Endothelial cell of umbilical vein (primary cell): Measurements from ENCODE around the gene DDIT4. TPM values are rescaled to one million over a fixed set of nuclear protein-coding genes. Genes with fewer than 3 reads are reported as not detected.

ENCODE experiments used
- BruUV-seq: library from RNA; stranded (reverse); fragments of 400-500 nt; replicated peaks from 2 replicates; lab custom pipeline; 2021; lab: Mats Ljungman, UMichigan
- CTCF ChIA-PET: fragments of 300-600, 350-600 bp; sonication (Branson Sonifier 250); formaldehyde crosslinking; loops from one replicate; lab custom pipeline; 2021; ENCODE audit warnings: antibody characterized with exemption, inconsistent platforms; lab: Charles Lee
- POLR2A ChIA-PET: fragments of 300-600, 350-600 bp; sonication (Branson Sonifier 250); formaldehyde crosslinking; loops from one replicate; lab custom pipeline; 2021; ENCODE audit warnings: antibody characterized with exemption, inconsistent platforms; lab: Charles Lee
- DNase-seq: peaks from one replicate; pipeline ENCODE4 v3.0.0-alpha.2; 2011; ENCODE audit warnings: low read depth, low spot score
- FAIRE-seq: peaks from 2 replicates; lab custom pipeline; 2011; peaks lifted over from hg19 to GRCh38; lab: Jason Lieb, UNC
- H2AFZ ChIP-seq: 2 replicates; pipeline ENCODE4 v1.6.0; 2012; ENCODE audit warnings: low read depth, low read length, control low read depth, inconsistent platforms
- H3K27ac ChIP-seq: 2 replicates; pipeline ENCODE4 v1.5.1; 2011; ENCODE audit warnings: low read depth, mild to moderate bottlenecking, control low read depth, low read length, moderate library complexity; ENCODE audit not compliant: insufficient read depth
- H3K27me3 ChIP-seq, 2 experiments: 2 replicates each; pipeline versions ENCODE4 v1.6.0 to v1.6.1; 2011; ENCODE audit warnings: low read length in 2 of 2, mixed read lengths in 1 of 2; ENCODE audit not compliant: control insufficient read depth in 2 of 2, insufficient read depth in 2 of 2
- H3K36me3 ChIP-seq, 2 experiments: 2 replicates in 1 of 2; 3 replicates in 1 of 2; pipeline ENCODE4 v1.5.1; 2011; ENCODE audit warnings: low read length in 2 of 2, mild to moderate bottlenecking in 1 of 2, moderate library complexity in 1 of 2; ENCODE audit not compliant: control insufficient read depth in 2 of 2, insufficient read depth in 2 of 2; ENCODE audit errors: extremely low read depth in 1 of 2
- H3K4me1 ChIP-seq: 3 replicates; pipeline ENCODE4 v1.5.1; 2011; ENCODE audit warnings: mild to moderate bottlenecking, low read length; ENCODE audit not compliant: control insufficient read depth, insufficient read depth; ENCODE audit errors: extremely low read depth
- H3K4me2 ChIP-seq: 2 replicates; pipeline ENCODE4 v1.6.1; 2011; ENCODE audit warnings: low read length, control low read depth, mixed read lengths; ENCODE audit not compliant: insufficient read depth
- H3K4me3 ChIP-seq, 3 experiments: fragments of 200-600 bp in 1 of 3; sonication (generic), shearing (Covaris generic) in 1 of 3; replicated peaks in 1 of 3; 2 replicates each; pipeline ENCODE4 v1.5.1; 2011 to 2016; ENCODE audit warnings: control low read depth in 3 of 3, low read length in 3 of 3, mild to moderate bottlenecking in 2 of 3, inconsistent platforms in 1 of 3, low read depth in 1 of 3, moderate library complexity in 1 of 3; ENCODE audit not compliant: insufficient read depth in 1 of 3
- H3K79me2 ChIP-seq: 2 replicates; pipeline ENCODE4 v1.6.0; 2012; ENCODE audit warnings: low read length, inconsistent platforms; ENCODE audit not compliant: control insufficient read depth, insufficient read depth
- H3K9ac ChIP-seq: replicated peaks from 2 replicates; pipeline ENCODE3; 2011; ENCODE audit warnings: low read length, control low read depth; ENCODE audit not compliant: insufficient read depth; ENCODE audit errors: extremely low read depth
- H3K9me1 ChIP-seq: replicated peaks from 3 replicates; pipeline ENCODE4 v1.6.0; 2011; ENCODE audit warnings: mild to moderate bottlenecking, low read length; ENCODE audit not compliant: control insufficient read depth, insufficient read depth; ENCODE audit errors: extremely low read depth
- H3K9me3 ChIP-seq: replicated peaks from 2 replicates; pipeline ENCODE4 v1.5.1; 2012; ENCODE audit warnings: low read length, inconsistent platforms; ENCODE audit not compliant: control insufficient read depth, insufficient read depth
- H4K20me1 ChIP-seq: replicated peaks from 2 replicates; pipeline ENCODE3; 2011; ENCODE audit warnings: mild to moderate bottlenecking, low read length; ENCODE audit not compliant: control insufficient read depth, insufficient read depth; ENCODE audit errors: extremely low read depth
- CTCF ChIP-seq, 2 donors: IDR thresholded peaks; 1 replicate in 1 of 2; 2 replicates in 1 of 2; pipeline ENCODE4 v1.5.1; 2011; ENCODE audit warnings: low read length in 2 of 2, mild to moderate bottlenecking in 2 of 2, moderate library complexity in 2 of 2, control low read depth in 1 of 2, inconsistent platforms in 1 of 2, low read depth in 1 of 2; ENCODE audit not compliant: insufficient read depth in 1 of 2; ENCODE audit errors: extremely low read depth in 1 of 2
- EZH2 ChIP-seq: IDR thresholded peaks from 2 replicates; pipeline ENCODE4 v1.6.1; 2012; ENCODE audit warnings: borderline replicate concordance, low read depth, mild to moderate bottlenecking, moderate library complexity, low read length, inconsistent platforms; ENCODE audit not compliant: severe bottlenecking
- FOS ChIP-seq: IDR thresholded peaks from 2 replicates; pipeline ENCODE4 v1.6.1; 2011; ENCODE audit warnings: mild to moderate bottlenecking, low read length, moderate library complexity, borderline replicate concordance; ENCODE audit not compliant: insufficient read depth
- GATA2 ChIP-seq: IDR thresholded peaks from 2 replicates; pipeline ENCODE4 v1.7.0; 2011; ENCODE audit warnings: low read depth, mild to moderate bottlenecking, moderate library complexity, mixed read lengths, low read length; ENCODE audit not compliant: insufficient read length, insufficient read depth
- JUN ChIP-seq: IDR thresholded peaks from 2 replicates; pipeline ENCODE4 v1.6.1; 2011; ENCODE audit warnings: borderline replicate concordance, low read depth; ENCODE audit not compliant: insufficient read length, insufficient read depth
- MAX ChIP-seq: IDR thresholded peaks from 2 replicates; pipeline ENCODE4 v1.6.1; 2011; ENCODE audit not compliant: insufficient read depth, insufficient read length
- MYC ChIP-seq: IDR thresholded peaks from one replicate; pipeline ENCODE4 v1.6.1; 2011; ENCODE audit warnings: mild to moderate bottlenecking, low read depth, low read length
- POLR2A ChIP-seq: IDR thresholded peaks from 2 replicates; pipeline ENCODE4 v1.6.1; 2012; ENCODE audit warnings: low read depth, mild to moderate bottlenecking, control low read depth, low read length
- POLR2AphosphoS5 ChIP-seq: IDR thresholded peaks from 2 replicates; pipeline ENCODE4 v1.6.1; 2012; ENCODE audit warnings: low read depth, mild to moderate bottlenecking, control low read depth, low read length, moderate library complexity; ENCODE audit not compliant: insufficient read depth
- dilution Hi-C: fragments of 300-500 bp; cut with MboI; formaldehyde crosslinking; loops from one replicate; pipeline ENCODE4 v1.15.0; 2019; ENCODE audit warnings: low sequenced_read_pairs; ENCODE audit not compliant: extremely low pct_ligation_motif_present
- intact Hi-C: fragments of 100-400 bp; cut with micrococcal nuclease; formaldehyde crosslinking; loops from one replicate; pipeline ENCODE4 v1.10.0; 2022
- polyA plus RNA-seq, 4 experiments: library from polyadenylated mRNA; depleted of rRNA in 3 of 4; stranded (reverse) in 3 of 4; unstranded in 1 of 4; fragments of >200 nt; gene quantifications; 2 replicates each; pipeline versions ENCODE4 v1.2.1 to v1.2.3, GENCODE V29; 2011 to 2012; ENCODE audit warnings: missing spikeins in 1 of 4
- total RNA-seq: library from RNA; stranded (reverse); gene quantifications from 2 replicates; pipeline ENCODE4 v1.2.3, GENCODE V29; 2021

Gene DDIT4
- total and polyA plus RNA-seq, 2 donors (not counting 3 experiments of a cell fraction or from before 2014, with no cell fraction given): 60.4 to 65.3 TPM

- no peak for TF ChIP-seq POLR2AphosphoS5
- TF ChIP-seq GATA2: no peak
- no peak for TF ChIP-seq POLR2A
- no peak for TF ChIP-seq MYC
- no peak for TF ChIP-seq CTCF (IDR thresholded peaks at IDR 0.05; ENCODE audit: extremely low read depth in 1 of 2, insufficient read depth in 1 of 2, low read depth in 1 of 2, low read length in 2 of 2)
- TF ChIP-seq EZH2: no peak
- TF ChIP-seq MAX: no peak
- no peak for TF ChIP-seq FOS
- TF ChIP-seq JUN: no peak
- FAIRE-seq (no peak), DNase-seq (no peak)
- Histone ChIP-seq H3K4me2 (no peak overlapping the region), H3K9me1 (no peaks in the 10 kb centered on the region), H3K27me3 (no peaks in the 10 kb centered on the region), H3K9ac (no peak overlapping the region), H2AFZ (no peak overlapping the region), H3K9me3 (no peaks in the 10 kb centered on the region), H4K20me1 (no peaks in the 10 kb centered on the region), H3K27ac (no peak overlapping the region), H3K36me3 (peaks cover 0 to 2% of the 10 kb centered on the region in 2 experiments), H3K4me1 (peaks cover 11% of the 10 kb centered on the region), H3K4me3 (no peak overlapping the region), H3K79me2 (no peaks in the 10 kb centered on the region)
- ChIA-PET POLR2A (interaction anchor here (0.7 kb wide), 1 partner anchor 106 kb away, joined by 3 read pairs; no protein-coding TSS in a partner anchor), CTCF (no interaction called here)
- dilution Hi-C loops (no loop called here), intact Hi-C loops (no loop called here)
- BruUV-seq: no TSS peak
Measured at GRCh38 chr10:72227826-72228225, 45.9 kb upstream of the DDIT4 start.
